IMR-90 (cell line): Measurements from ENCODE around the gene PROZ. TPM values are rescaled to one million over a fixed set of nuclear protein-coding genes. Genes with fewer than 3 reads are reported as not detected.
A peak's percentile ranks its signal among the peaks of the same experiment; 100 is the strongest.

ENCODE experiments used
- ATAC-seq: fragments of 200-7000 bp; cut with Tn5 transposase; 2 replicates; pipeline ENCODE4 v1.9.1; 2020; ENCODE audit warnings: low read depth, mild to moderate bottlenecking, moderate library complexity
- BruUV-seq: library from RNA; stranded (reverse); fragments of 400-500 nt; replicated peaks from 2 replicates; lab custom pipeline; 2021; lab: Mats Ljungman, UMichigan
- CTCF ChIA-PET: fragments of 300-600 bp; formaldehyde crosslinking; extraction: SDS; loops from one replicate; lab custom pipeline; 2021; ENCODE audit warnings: antibody characterized with exemption; lab: Yijun Ruan, JAX
- POLR2A ChIA-PET: fragments of 300-600 bp; sonication (Branson Sonifier 250); formaldehyde crosslinking; loops from one replicate; lab custom pipeline; 2022; ENCODE audit warnings: antibody characterized with exemption; ENCODE audit not compliant: unreplicated experiment; lab: Charles Lee
- DNase-seq: peaks from one replicate; pipeline ENCODE4 v3.0.0; 2013
- H2AFZ ChIP-seq: replicated peaks from 2 replicates; pipeline ENCODE3; 2013; ENCODE audit warnings: low read length, mild to moderate bottlenecking; ENCODE audit not compliant: poor library complexity
- H2AK5ac ChIP-seq: 2 replicates; pipeline ENCODE4 v1.6.1; 2013; ENCODE audit warnings: low read depth, low read length, inconsistent platforms
- H2AK9ac ChIP-seq: replicated peaks from 2 replicates; pipeline ENCODE3; 2013; ENCODE audit warnings: mild to moderate bottlenecking, low read depth, low read length, moderate library complexity; ENCODE audit not compliant: poor library complexity
- H2BK120ac ChIP-seq: 2 replicates; pipeline ENCODE4 v1.6.1; 2013; ENCODE audit warnings: low read depth, low read length, inconsistent platforms
- H2BK15ac ChIP-seq: 3 replicates; pipeline ENCODE4 v1.6.1; 2013; ENCODE audit warnings: low read depth, low read length, inconsistent platforms
- H2BK20ac ChIP-seq: 2 replicates; pipeline ENCODE4 v1.6.1; 2013; ENCODE audit warnings: low read depth, mild to moderate bottlenecking, inconsistent platforms, low read length, moderate library complexity
- H2BK5ac ChIP-seq: 2 replicates; pipeline ENCODE4 v1.6.1; 2013; ENCODE audit warnings: mild to moderate bottlenecking, low read depth, low read length, inconsistent platforms; ENCODE audit not compliant: poor library complexity, severe bottlenecking
- H3K14ac ChIP-seq: replicated peaks from 2 replicates; pipeline ENCODE4 v1.6.1; 2013; ENCODE audit warnings: low read depth, low read length, inconsistent platforms
- H3K18ac ChIP-seq: 2 replicates; pipeline ENCODE4 v1.6.1; 2013; ENCODE audit warnings: low read depth, low read length, control low read depth
- H3K23ac ChIP-seq: 2 replicates; pipeline ENCODE4 v1.6.1; 2013; ENCODE audit warnings: low read depth, low read length, inconsistent platforms
- H3K27ac ChIP-seq: 2 replicates; pipeline ENCODE4 v1.5.1; 2013; ENCODE audit warnings: mild to moderate bottlenecking, control low read depth, low read length; ENCODE audit not compliant: insufficient read depth
- H3K27me3 ChIP-seq: 2 replicates; pipeline ENCODE4 v1.6.1; 2013; ENCODE audit warnings: low read length; ENCODE audit not compliant: control insufficient read depth, insufficient read depth
- H3K36me3 ChIP-seq: 2 replicates; pipeline ENCODE4 v1.6.1; 2013; ENCODE audit warnings: low read length, mixed read lengths; ENCODE audit not compliant: control insufficient read depth, insufficient read depth
- H3K4ac ChIP-seq: 2 replicates; pipeline ENCODE4 v1.6.1; 2013; ENCODE audit warnings: low read depth, low read length, inconsistent platforms
- H3K4me1 ChIP-seq: 2 replicates; pipeline ENCODE4 v1.6.1; 2013; ENCODE audit warnings: low read length, mixed read lengths; ENCODE audit not compliant: control insufficient read depth, insufficient read depth
- H3K4me2 ChIP-seq: 2 replicates; pipeline ENCODE4 v1.6.1; 2013; ENCODE audit warnings: low read depth, mild to moderate bottlenecking, control low read depth, low read length, moderate library complexity
- H3K4me3 ChIP-seq: 2 replicates; pipeline ENCODE4 v1.5.1; 2013; ENCODE audit warnings: low read depth, mild to moderate bottlenecking, control low read depth, low read length, moderate library complexity; ENCODE audit not compliant: insufficient read depth
- H3K56ac ChIP-seq: 2 replicates; pipeline ENCODE4 v1.6.1; 2013; ENCODE audit warnings: low read length, inconsistent platforms; ENCODE audit not compliant: insufficient read depth; ENCODE audit errors: extremely low read depth
- H3K79me1 ChIP-seq, 2 experiments: 2 replicates each; pipeline ENCODE4 v1.6.1; 2013; ENCODE audit warnings: low read length in 2 of 2, inconsistent platforms in 1 of 2, low read depth in 1 of 2
- H3K9ac ChIP-seq: 2 replicates; pipeline ENCODE4 v1.6.1; 2013; ENCODE audit warnings: low read depth, low read length, control low read depth
- H3K9me1 ChIP-seq: 2 replicates; pipeline ENCODE4 v1.6.1; 2013; ENCODE audit warnings: low read length, inconsistent platforms; ENCODE audit not compliant: insufficient read depth
- H3K9me3 ChIP-seq: 2 replicates; pipeline ENCODE4 v1.6.1; 2013; ENCODE audit warnings: low read length; ENCODE audit not compliant: control insufficient read depth, insufficient read depth
- H4K20me1 ChIP-seq: 2 replicates; pipeline ENCODE4 v1.6.1; 2013; ENCODE audit warnings: low read length, inconsistent platforms; ENCODE audit not compliant: insufficient read depth
- H4K5ac ChIP-seq: 2 replicates; pipeline ENCODE4 v1.6.1; 2013; ENCODE audit warnings: mild to moderate bottlenecking, low read depth, low read length, control low read depth
- H4K8ac ChIP-seq, 2 experiments: 2 replicates each; pipeline ENCODE4 v1.6.1; 2013; ENCODE audit warnings: low read depth in 2 of 2, low read length in 2 of 2, control low read depth in 1 of 2, inconsistent platforms in 1 of 2
- H4K91ac ChIP-seq: 2 replicates; pipeline ENCODE4 v1.6.1; 2013; ENCODE audit warnings: low read depth, low read length, inconsistent platforms; ENCODE audit not compliant: insufficient read depth
- BHLHE40 ChIP-seq: fragments of 150-350 bp; IDR thresholded peaks from 2 replicates; pipeline ENCODE4 v1.6.1; 2016; ENCODE audit warnings: mild to moderate bottlenecking, low read depth, low read length
- CEBPB ChIP-seq: IDR thresholded peaks from 2 replicates; pipeline ENCODE4 v1.6.1; 2012; ENCODE audit warnings: low read depth, low read length, improper control_type of control experiment
- CHD1 ChIP-seq: IDR thresholded peaks from 2 replicates; pipeline ENCODE4 v1.6.1; 2012; ENCODE audit warnings: low read depth, low read length, improper control_type of control experiment
- ELK1 ChIP-seq: fragments of 150-350 bp; IDR thresholded peaks from 2 replicates; pipeline ENCODE4 v1.6.1; 2016; ENCODE audit warnings: low read depth, mild to moderate bottlenecking, low read length, moderate library complexity, borderline replicate concordance
- MAZ ChIP-seq: IDR thresholded peaks from 2 replicates; pipeline ENCODE4 v1.6.1; 2012; ENCODE audit warnings: low read depth, mild to moderate bottlenecking, low read length, improper control_type of control experiment, moderate library complexity, borderline replicate concordance
- MXI1 ChIP-seq: IDR thresholded peaks from 2 replicates; pipeline ENCODE4 v1.6.1; 2012; ENCODE audit warnings: low read depth, mild to moderate bottlenecking, low read length, moderate library complexity, borderline replicate concordance
- RAD21 ChIP-seq: IDR thresholded peaks from 2 replicates; pipeline ENCODE4 v1.6.1; 2012; ENCODE audit warnings: low read length, improper control_type of control experiment
- RCOR1 ChIP-seq: IDR thresholded peaks from 2 replicates; pipeline ENCODE4 v1.6.1; 2012; ENCODE audit warnings: mild to moderate bottlenecking, low read length, improper control_type of control experiment; ENCODE audit not compliant: insufficient replicate concordance
- RFX5 ChIP-seq: IDR thresholded peaks from 2 replicates; pipeline ENCODE4 v1.8.0; 2012; ENCODE audit warnings: low read depth, mild to moderate bottlenecking, low read length, moderate library complexity
- WGBS, 2 experiments: methylation state at CpG; one replicate each; pipeline versions ENCODE4 v1.1.5 to v1.1.7; 2013; ENCODE audit warnings: missing lambda C conversion rate in 2 of 2; ENCODE audit not compliant: insufficient read length in 1 of 2; ENCODE audit errors: extremely low coverage in 2 of 2; 5-methylcytosine and 5-hydroxymethylcytosine counted together
- dilution Hi-C: fragments of 300-500 bp; cut with HindIII; formaldehyde crosslinking; loops from one replicate; pipeline ENCODE4 v1.14.3; 2018; ENCODE audit warnings: low sequenced_read_pairs; ENCODE audit not compliant: unreplicated experiment
- in situ Hi-C: fragments of 300-500 bp; cut with MboI; formaldehyde crosslinking; loops from 3 replicates; pipeline ENCODE4 v1.14.3; 2019; ENCODE audit warnings: low sequenced_read_pairs, inconsistent platforms, mixed read lengths
- intact Hi-C: fragments of 100-400 bp; cut with micrococcal nuclease; formaldehyde crosslinking; loops from 2 replicates; pipeline ENCODE4 v1.10.0; 2022
- polyA plus RNA-seq, 3 experiments: library from polyadenylated mRNA; depleted of rRNA; stranded (reverse); fragments of >200 nt; gene quantifications; 2 replicates each; pipeline ENCODE4 v1.2.3, GENCODE V29; 2012; ENCODE audit warnings: low replicate concordance in 1 of 3
- total RNA-seq: library from RNA; depleted of rRNA; stranded (reverse); fragments of >200 nt; gene quantifications from 2 replicates; pipeline ENCODE4 v1.2.3, GENCODE V29; 2012
- TF ChIP-seq, protein P1 (sequence below): fragments of 150-350 bp; IDR thresholded peaks from 2 replicates; pipeline ENCODE4 v1.6.1; 2017; ENCODE audit warnings: mild to moderate bottlenecking, antibody characterized with exemption, low read length, low read depth

Gene PROZ
- total and polyA plus RNA-seq, 2 of the 4 experiments (the other 2 are of a cell fraction): not detected

DNA sequence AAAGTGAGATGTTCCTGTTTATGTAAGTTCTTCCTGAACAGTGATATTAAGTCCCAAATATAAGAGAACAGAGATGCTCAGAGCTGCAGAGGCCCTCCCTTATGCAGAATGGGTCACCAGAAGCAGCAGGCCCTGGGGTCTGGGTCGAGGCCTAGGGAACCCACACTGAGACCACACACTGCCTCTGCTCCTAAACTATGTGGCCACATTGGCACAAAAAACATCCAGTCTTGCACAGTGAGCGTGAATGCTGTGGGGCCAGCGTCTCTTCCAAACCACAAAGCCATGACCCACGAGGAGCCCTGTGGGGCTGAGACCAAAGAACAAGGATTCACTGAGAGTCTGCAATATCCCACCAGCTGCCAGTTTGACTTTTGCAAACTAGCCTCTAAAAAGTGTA lies 23.6 kb downstream of the PROZ start:
- Histone ChIP-seq H3K4me2 (no peak overlapping the region), H3K4me3 (no peak overlapping the region), H3K9me3 (no peaks in the 10 kb centered on the region), H4K91ac (peak overlapping the region; percentile 48), H3K9ac (no peak overlapping the region), H4K8ac (peak overlapping the region; percentile 21 to 59; a peak in 2 of 4 replicates), H3K79me1 (peaks cover 29 to 61% of the 10 kb centered on the region in 2 experiments), H2AK9ac (peak overlapping the region; percentile 25), H4K20me1 (no peaks in the 10 kb centered on the region), H3K36me3 (peaks cover 44% of the 10 kb centered on the region), H4K5ac (peak overlapping the region; percentile 12; the same call in 1 of the 2 replicates), H3K27me3 (no peaks in the 10 kb centered on the region), H3K4ac (peak overlapping the region; percentile 77), H3K4me1 (peaks cover 25% of the 10 kb centered on the region), H2BK20ac (peak overlapping the region; percentile 18), H3K9me1 (peaks cover 14% of the 10 kb centered on the region), H3K56ac (no peak overlapping the region), H3K23ac (peak overlapping the region; percentile 85), H2AK5ac (peak overlapping the region; percentile 52; the same call in 1 of the 2 replicates), H2BK15ac (peak overlapping the region; percentile 67; the same call in 2 of the 3 replicates), H3K14ac (peak overlapping the region; percentile 61), H2AFZ (no peak overlapping the region), H2BK5ac (peak overlapping the region; percentile 56), H2BK120ac (peak overlapping the region; percentile 68), H3K18ac (no peak overlapping the region; the same call in 1 of the 2 replicates), H3K27ac (peak overlapping the region; percentile 63)
- ChIA-PET CTCF (no interaction called here), POLR2A (no interaction called here)
- intact Hi-C loops (no loop called here), in situ Hi-C loops (no loop called here), dilution Hi-C loops (no loop called here)
- WGBS, 2 experiments: 95% methylated on average over 3 of the region's 4 CpGs; no CpG with 5 or more reads in 1 of the 2 experiments
- BruUV-seq: no TSS peak
- ATAC-seq (no peak), DNase-seq (no peak)
- TF ChIP-seq BHLHE40 (no peak), RAD21 (no peak), MXI1 (no peak), MAZ (no peak), CHD1 (no peak), CEBPB (no peak), ELK1 (no peak), RFX5 (no peak), RCOR1 (no peak)
- TF ChIP-seq, protein P1, sequence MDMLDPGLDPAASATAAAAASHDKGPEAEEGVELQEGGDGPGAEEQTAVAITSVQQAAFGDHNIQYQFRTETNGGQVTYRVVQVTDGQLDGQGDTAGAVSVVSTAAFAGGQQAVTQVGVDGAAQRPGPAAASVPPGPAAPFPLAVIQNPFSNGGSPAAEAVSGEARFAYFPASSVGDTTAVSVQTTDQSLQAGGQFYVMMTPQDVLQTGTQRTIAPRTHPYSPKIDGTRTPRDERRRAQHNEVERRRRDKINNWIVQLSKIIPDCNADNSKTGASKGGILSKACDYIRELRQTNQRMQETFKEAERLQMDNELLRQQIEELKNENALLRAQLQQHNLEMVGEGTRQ: no peak
